CD4-positive, alpha-beta T cell treated with Interleukin-4 for 1 hour (primary cell): ENCODE results near the gene BASP1.
A peak's percentile ranks its signal among the peaks of the same experiment; 100 is the strongest.
"Not testable (repeated sequence)": the region's sequence is repeated elsewhere in the genome, so short reads cannot be mapped to it uniquely, and the experiment has no call there.

Experiments used
- DNase-seq, 2 donors: peaks; one replicate each; pipeline ENCODE4 v3.0.0-alpha.2; 2020 to 2022

The BASP1 gene

GRCh38 chr5:17292434-17293015, 75.1 kb downstream of the BASP1 start:
- DNase-seq: no peak

- no peak for DNase-seq
Observed at GRCh38 chr5:17294639-17295311, 77.3 kb downstream of the BASP1 start.

DNA sequence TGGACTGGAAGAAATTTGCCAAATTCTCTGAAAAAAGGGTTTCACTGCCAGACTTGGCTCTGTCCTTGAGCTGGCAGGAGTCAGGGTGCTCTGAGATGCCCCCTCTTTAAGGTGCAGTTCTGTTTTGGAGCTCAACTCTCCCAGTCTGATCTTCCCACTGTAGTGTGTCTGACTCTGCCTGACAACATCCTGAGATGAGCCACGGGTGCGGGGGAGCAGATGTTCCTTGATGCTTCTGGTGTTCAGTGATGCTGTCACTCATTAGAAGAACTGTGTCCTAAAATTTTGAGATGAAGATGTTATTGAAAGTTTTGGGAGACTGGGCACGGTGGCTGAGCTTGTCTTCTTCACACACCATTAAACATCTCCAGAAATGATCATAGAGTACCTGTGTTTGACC, 78.2 kb downstream of the BASP1 start:
- no peak for DNase-seq

DNA sequence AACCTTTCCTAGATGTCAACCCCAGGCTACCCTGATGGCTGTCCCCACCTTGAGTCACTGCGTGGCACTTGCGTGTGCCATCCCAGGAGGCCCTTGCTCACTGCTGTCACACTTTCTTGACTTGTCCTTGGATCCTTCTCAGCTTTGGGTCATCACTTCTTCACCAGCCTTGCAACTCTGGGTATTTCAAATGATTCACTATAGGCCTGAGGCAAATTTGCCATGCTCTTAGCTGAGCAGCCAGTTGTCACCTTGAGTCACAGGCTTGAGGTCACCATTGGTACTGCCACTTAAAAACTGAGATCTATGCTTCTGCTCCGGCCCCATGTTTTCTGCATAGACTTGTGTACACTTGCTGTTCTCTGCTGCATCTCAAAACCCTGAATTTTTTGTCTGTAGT, 84.7 kb downstream of the BASP1 start:
- peak in 1 of 2 donors; percentile 21 for DNase-seq

- DNase-seq: no peak
Observed at GRCh38 chr5:17302604-17303003, 85.2 kb downstream of the BASP1 start.

- DNase-seq: no peak
Observed at GRCh38 chr5:17304282-17304681, 86.9 kb downstream of the BASP1 start.

DNA sequence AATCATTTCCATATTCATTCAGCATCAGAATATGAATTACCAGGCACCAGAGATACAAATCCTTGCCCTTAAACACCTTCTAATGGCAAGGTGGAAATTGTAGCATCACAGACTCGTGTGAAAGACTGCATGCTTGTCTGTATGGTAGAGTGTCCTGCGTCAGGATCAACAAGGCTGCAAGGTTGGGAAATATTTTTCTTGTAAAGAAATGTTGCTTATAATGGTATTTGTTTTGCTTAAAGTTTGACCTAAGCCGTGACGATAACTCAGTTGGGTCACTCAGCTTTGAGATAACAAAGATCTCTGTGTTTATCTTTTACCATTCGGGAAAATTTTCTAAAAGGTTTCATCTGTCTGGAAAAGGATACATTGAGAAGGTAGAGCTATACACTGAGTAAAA, 87.6 kb downstream of the BASP1 start:
- no peak for DNase-seq

DNA sequence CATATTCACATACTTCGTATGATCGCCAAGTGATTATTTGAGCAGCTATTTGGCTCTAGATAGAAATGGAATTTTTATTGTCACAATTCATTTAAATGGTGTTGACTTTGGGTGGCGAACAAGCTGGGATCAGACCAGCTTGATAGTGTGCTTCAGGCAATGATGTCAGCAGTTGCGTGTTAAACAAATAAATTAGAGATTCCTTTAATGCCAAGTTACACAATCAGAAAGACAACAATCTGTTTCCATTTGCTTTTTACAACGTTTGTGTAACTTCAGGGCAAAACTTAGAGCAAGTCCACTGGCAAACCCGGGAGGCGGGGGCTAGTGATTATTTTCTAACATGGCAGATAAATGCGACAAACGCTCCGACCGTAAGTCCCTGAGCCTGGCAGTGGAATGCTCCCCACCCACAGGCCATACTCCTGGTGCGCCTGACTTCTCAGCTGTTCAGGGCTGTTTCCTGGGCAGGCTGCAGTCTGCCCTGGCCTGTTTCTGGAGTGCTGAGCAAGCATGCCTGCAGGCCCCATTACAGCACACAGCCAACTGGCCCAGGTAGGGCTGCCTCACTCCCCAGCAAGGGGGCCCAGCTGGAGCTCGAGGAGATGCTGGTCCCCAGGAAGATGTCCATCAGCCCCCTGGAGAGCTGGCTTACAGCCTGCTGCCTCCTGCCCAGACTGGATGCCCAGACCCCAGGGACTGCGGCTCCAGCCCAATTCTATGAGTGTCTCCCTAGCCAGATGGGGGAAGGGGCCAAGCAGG, 88.7 kb downstream of the BASP1 start:
- no peak for DNase-seq

DNA sequence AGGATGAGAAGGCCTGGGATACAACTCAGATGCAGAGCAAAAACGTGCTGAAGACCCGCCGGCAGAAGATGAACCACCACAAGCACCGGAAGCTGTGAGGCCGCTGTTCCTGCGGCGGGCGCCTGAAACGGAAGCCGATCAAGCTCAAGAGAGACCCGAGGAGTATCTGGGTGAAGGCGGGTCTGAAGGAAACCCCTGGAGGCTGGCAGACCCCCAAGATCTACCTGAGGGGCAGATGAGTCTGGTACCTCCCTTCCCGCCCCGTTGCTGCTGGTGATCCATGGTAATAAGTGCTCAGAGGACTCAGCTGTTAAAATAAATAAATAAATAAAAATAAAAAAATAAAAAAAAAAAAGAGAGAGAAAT, 89.3 kb downstream of the BASP1 start:
- DNase-seq: no peak

DNA sequence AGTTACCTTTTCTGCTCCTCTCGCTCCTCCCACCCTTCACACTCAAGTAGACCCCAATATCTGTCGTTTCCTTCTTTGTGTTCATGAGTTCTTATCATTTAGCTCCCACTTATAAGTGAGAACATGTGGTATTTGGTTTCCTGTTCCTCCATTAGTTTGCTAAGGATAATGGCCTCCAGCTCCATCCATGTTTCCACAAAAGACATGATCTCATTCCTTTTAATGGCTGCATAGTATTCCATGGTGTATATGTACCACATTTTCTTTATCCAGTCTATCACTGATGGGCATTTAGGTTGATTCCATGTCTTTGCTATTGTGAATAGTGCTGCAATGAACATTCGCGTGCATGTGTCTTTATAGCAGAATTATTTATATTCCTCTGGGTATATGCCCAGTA, 90.0 kb downstream of the BASP1 start:
- DNase-seq: not testable (repeated sequence)

- no peak for DNase-seq
Observed at GRCh38 chr5:17308326-17309065, 91.1 kb downstream of the BASP1 start.

GRCh38 chr5:17309462-17309861, 92.0 kb downstream of the BASP1 start:
- no peak for DNase-seq

GRCh38 chr5:17310502-17310901, 93.1 kb downstream of the BASP1 start:
- not testable (repeated sequence) for DNase-seq

- DNase-seq: not testable (repeated sequence)
Observed at GRCh38 chr5:17311811-17312210, 94.4 kb downstream of the BASP1 start.

DNA sequence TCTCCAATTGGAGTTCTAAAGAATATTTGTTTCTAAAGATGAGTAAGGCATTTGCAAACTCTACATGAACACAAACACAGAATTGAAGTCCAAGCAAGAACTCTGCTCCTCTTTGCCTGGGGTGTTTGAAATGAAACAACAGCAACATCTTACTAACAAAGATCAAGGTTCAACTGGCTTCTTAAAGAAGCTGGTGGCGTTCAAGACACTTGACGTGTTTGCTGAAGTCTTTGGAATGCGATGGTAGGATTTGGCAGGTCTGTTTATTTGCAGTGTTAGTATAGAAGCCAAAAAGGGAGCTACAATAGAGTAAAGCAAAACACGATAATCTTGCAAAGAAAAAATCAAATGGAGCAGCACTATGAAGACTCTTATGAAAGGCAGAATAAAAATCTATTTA, 94.9 kb downstream of the BASP1 start:
- no peak for DNase-seq

DNA sequence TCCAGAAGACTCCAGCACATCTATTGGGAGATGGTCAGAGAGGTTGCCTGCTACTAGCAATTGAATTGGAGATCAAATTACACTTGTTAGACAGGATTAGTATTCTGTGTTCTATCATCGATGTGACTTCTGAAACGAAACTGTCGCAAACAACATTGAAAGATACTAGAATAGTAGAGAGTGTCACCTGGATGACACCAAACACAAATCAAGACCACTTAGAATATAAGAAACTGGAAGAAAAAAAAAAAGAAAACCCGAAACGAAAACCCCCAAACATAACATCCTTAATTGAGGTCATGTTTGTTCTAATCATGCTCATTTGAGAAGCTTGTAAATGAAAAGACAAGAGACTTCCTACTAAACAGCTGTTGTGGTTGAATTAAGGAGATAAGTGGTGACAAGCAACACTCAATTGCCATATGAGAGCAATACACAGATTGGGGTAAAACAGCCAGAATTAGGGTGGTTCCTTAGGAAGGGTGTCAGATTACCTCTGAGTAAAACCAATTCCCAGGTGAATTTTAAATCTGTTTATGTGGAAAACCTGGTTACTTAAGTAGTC, 97.6 kb downstream of the BASP1 start:
- DNase-seq: no peak

- DNase-seq: no peak
Observed at GRCh38 chr5:17315710-17316221, 98.3 kb downstream of the BASP1 start.

DNA sequence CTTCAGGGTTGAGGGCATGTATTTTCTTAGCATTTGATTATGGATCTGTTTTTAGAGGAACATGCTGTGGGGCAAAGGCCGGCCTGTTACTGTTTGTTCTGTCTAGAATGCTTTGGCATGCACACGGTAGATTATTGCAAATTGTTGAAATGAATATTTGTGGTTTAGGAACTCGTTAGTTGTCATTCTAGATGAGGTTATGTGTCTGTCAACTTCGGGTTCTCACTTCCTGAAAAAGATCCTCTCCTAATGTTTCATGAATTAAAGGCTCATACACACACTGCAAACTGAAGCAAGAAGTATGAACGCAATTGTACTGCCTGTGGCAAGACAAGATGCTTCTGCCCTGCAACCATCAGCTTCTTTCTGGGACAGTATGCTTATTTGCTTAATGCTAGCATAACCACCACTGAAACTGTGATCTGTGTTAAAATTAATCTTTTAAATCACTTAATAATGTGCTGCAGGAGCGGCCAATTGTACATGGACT, 99.6 kb downstream of the BASP1 start:
- peak in 1 of 2 donors; percentile 6 for DNase-seq

- DNase-seq: no peak
Observed at GRCh38 chr5:17317473-17317872, 100.0 kb downstream of the BASP1 start.

GRCh38 chr5:17319095-17319494, 101.7 kb downstream of the BASP1 start:
- DNase-seq: not testable (repeated sequence)

- DNase-seq: no peak
Observed at GRCh38 chr5:17325770-17326599, 108.6 kb downstream of the BASP1 start.
